CD4-positive, alpha-beta memory T cell (primary cell): Measurements from ENCODE around the gene DGLUCY. TPM values are rescaled to one million over a fixed set of nuclear protein-coding genes. Genes with fewer than 3 reads are reported as not detected.
"Not testable (repeated sequence)": the region's sequence is repeated elsewhere in the genome, so short reads cannot be mapped to it uniquely, and the experiment has no call there.

ENCODE experiments used
- CTCF ChIA-PET: fragments of 350-600 bp; sonication (Branson Sonifier 250); formaldehyde crosslinking; loops from one replicate; lab custom pipeline; 2021; ENCODE audit warnings: inconsistent platforms; ENCODE audit not compliant: partially characterized antibody; lab: Charles Lee
- POLR2A ChIA-PET: fragments of 350-600 bp; sonication (Branson Sonifier 250); formaldehyde crosslinking; loops from one replicate; lab custom pipeline; 2021; ENCODE audit not compliant: partially characterized antibody; lab: Charles Lee
- DNase-seq, 5 donors: peaks; one replicate each; pipeline versions ENCODE4 v3.0.0 to v3.0.0-alpha.2; 2020 to 2022; ENCODE audit warnings: mixed read lengths in 1 of 5
- H3K27ac ChIP-seq: one replicate; pipeline ENCODE4 v1.7.0; 2013; ENCODE audit warnings: low read depth, low read length
- H3K27me3 ChIP-seq: 2 replicates; pipeline ENCODE4 v1.7.0; 2013; ENCODE audit warnings: mild to moderate bottlenecking, low read length, moderate library complexity; ENCODE audit not compliant: insufficient read depth
- H3K36me3 ChIP-seq: 2 replicates; pipeline ENCODE4 v1.7.0; 2013; ENCODE audit warnings: mild to moderate bottlenecking, low read length, moderate library complexity; ENCODE audit not compliant: insufficient read depth
- H3K4me1 ChIP-seq: 2 replicates; pipeline ENCODE4 v1.7.0; 2013; ENCODE audit warnings: mild to moderate bottlenecking, low read length, moderate library complexity; ENCODE audit not compliant: insufficient read depth
- H3K4me3 ChIP-seq, 2 donors: one replicate each; pipeline ENCODE4 v1.7.0; 2013; ENCODE audit warnings: low read length in 2 of 2, mild to moderate bottlenecking in 1 of 2
- H3K9me3 ChIP-seq, 2 donors: one replicate each; pipeline ENCODE4 v1.7.0; 2013; ENCODE audit warnings: low read length in 2 of 2, control low read depth in 1 of 2; ENCODE audit not compliant: control insufficient read depth in 1 of 2
- H3K27ac Mint-ChIP-seq, 7 donors: one replicate each; pipeline ENCODE4 v1.8.0; 2020 to 2021; ENCODE audit warnings: mixed read lengths in 7 of 7, mild to moderate bottlenecking in 6 of 7, inconsistent platforms in 3 of 7, moderate library complexity in 3 of 7
- H3K27me3 Mint-ChIP-seq, 2 donors: one replicate each; pipeline ENCODE4 v1.8.0; 2020 to 2021; ENCODE audit warnings: mixed read lengths in 2 of 2
- H3K36me3 Mint-ChIP-seq, 2 donors: one replicate each; pipeline ENCODE4 v1.8.0; 2020 to 2021; ENCODE audit warnings: mixed read lengths in 2 of 2, inconsistent platforms in 1 of 2, mild to moderate bottlenecking in 1 of 2
- H3K4me1 Mint-ChIP-seq, 4 donors: one replicate each; pipeline ENCODE4 v1.8.0; 2020 to 2021; ENCODE audit warnings: mixed read lengths in 4 of 4, mild to moderate bottlenecking in 1 of 4
- H3K4me3 Mint-ChIP-seq, 8 donors: one replicate each; pipeline ENCODE4 v1.8.0; 2020 to 2021; ENCODE audit warnings: mixed read lengths in 8 of 8, mild to moderate bottlenecking in 7 of 8, moderate library complexity in 6 of 8, inconsistent platforms in 3 of 8
- H3K9me3 Mint-ChIP-seq, 8 donors: one replicate each; pipeline ENCODE4 v1.8.0; 2020 to 2021; ENCODE audit warnings: mixed read lengths in 8 of 8, mild to moderate bottlenecking in 5 of 8, inconsistent platforms in 3 of 8, moderate library complexity in 1 of 8
- intact Hi-C: fragments of 100-400 bp; cut with micrococcal nuclease; formaldehyde crosslinking; loops from one replicate; pipeline ENCODE4 v1.15.1; 2023
- polyA plus RNA-seq, 2 donors: library from polyadenylated mRNA; unstranded; fragments of 300-500 nt; fragmentation: Illumina TruSeq; gene quantifications; one replicate each; pipeline ENCODE4 v1.2.3, GENCODE V29; 2021
- total RNA-seq, 2 experiments: library from RNA; stranded (reverse); gene quantifications; one replicate each; pipeline ENCODE4 v1.2.3, GENCODE V29; 2021

The DGLUCY gene
- total and polyA plus RNA-seq, 4 experiments from 2014 or later: 40.9 to 141 (median 89.0) TPM

GRCh38 chr14:91226360-91226759 lies 112.5 kb downstream of the DGLUCY start:
- H3K27me3 ChIP-seq, H3K4me3 ChIP-seq, H3K27me3 Mint-ChIP-seq, H3K9me3 Mint-ChIP-seq, H3K9me3 ChIP-seq, H3K36me3 ChIP-seq: not testable (repeated sequence)
- ChIA-PET CTCF (interaction anchor here (1.0 to 5.5 kb wide), 4 partner anchors 18 to 61 kb away, joined by 4 to 45 read pairs (median 33); partner anchors contain the start of gene GPR68), POLR2A (interaction anchor here (1.1 to 23.5 kb wide), 6 partner anchors 10 to 49 kb away, joined by 3 to 963 read pairs (median 18); partner anchors contain the start of gene GPR68)
- H3K36me3 Mint-ChIP-seq: peaks cover 25 to 35% of the 10 kb centered on the region in 2 donors
- H3K27ac ChIP-seq: peak overlapping the region; percentile 88
- intact Hi-C loops: loop anchor here (5.0 kb wide), 2 partner anchors 34 to 61 kb away; no protein-coding TSS in a partner anchor
- peaks cover 80 to 100% (median 92%) of the 10 kb centered on the region in 4 donors for H3K4me1 Mint-ChIP-seq
- peak in 1 of 5 donors; percentile 49 for DNase-seq
- peaks cover 89% of the 10 kb centered on the region for H3K4me1 ChIP-seq
- peak overlapping the region; percentile 97 to 100 (median 99) for H3K27ac Mint-ChIP-seq
- peak overlapping the region in 7 of 8 donors; percentile 73 to 97 (median 86) for H3K4me3 Mint-ChIP-seq

DNA sequence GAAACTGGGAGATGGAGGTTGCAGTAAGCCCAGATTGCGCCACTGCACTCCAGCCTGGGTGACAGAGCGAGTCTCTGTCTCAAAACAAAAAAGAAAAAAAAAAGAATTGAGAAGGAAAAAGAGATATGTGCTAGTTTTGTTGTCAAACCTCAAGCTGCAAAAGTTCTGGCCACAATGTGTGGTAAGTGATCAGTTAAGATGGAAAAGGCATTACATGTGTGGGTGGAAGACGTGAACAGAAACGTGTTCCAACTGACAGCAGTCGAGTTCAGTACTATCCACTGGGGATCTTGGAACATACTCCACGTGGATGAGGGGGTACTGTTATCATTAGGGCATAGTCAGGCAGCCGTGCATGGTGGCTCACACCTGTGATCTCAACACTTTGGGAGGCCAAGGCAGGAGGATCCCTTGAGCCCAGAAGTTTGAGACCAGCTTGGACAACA lies 113.3 kb downstream of the DGLUCY start:
- peaks cover 98% of the 10 kb centered on the region for H3K4me1 ChIP-seq
- Mint-ChIP-seq H3K4me1 (peaks cover 82 to 100% (median 93%) of the 10 kb centered on the region in 4 donors), H3K27ac (peak overlapping the region; percentile 97 to 100 (median 99)), H3K4me3 (peak overlapping the region; percentile 8 to 97 (median 86)), H3K9me3 (peaks cover 0 to 10% (median 0%) of the 10 kb centered on the region in 8 donors), H3K27me3 (no peaks in the 10 kb centered on the region), H3K36me3 (peaks cover 23 to 31% of the 10 kb centered on the region in 2 donors)
- peaks cover 4% of the 10 kb centered on the region for H3K36me3 ChIP-seq
- no peaks in the 10 kb centered on the region for H3K9me3 ChIP-seq
- DNase-seq: peak in 4 of 5 donors; percentile 41 to 70 (median 46)
- ChIA-PET CTCF (interaction anchor here (0.8 to 5.5 kb wide), 7 partner anchors 17 to 60 kb away, joined by 3 to 45 read pairs (median 5); partner anchors contain the start of gene GPR68), POLR2A (interaction anchor here (0.9 to 23.5 kb wide), 8 partner anchors 21 to 845 kb away, joined by 3 to 963 read pairs (median 8); partner anchors contain the start of genes DGLUCY, GPR68 and RPS6KA5)
- H3K4me3 ChIP-seq: no peak overlapping the region
- no peaks in the 10 kb centered on the region for H3K27me3 ChIP-seq
- intact Hi-C loops: loop anchor here (5.0 kb wide), 2 partner anchors 35 to 60 kb away; no protein-coding TSS in a partner anchor
- H3K27ac ChIP-seq: peak overlapping the region; percentile 88

DNA sequence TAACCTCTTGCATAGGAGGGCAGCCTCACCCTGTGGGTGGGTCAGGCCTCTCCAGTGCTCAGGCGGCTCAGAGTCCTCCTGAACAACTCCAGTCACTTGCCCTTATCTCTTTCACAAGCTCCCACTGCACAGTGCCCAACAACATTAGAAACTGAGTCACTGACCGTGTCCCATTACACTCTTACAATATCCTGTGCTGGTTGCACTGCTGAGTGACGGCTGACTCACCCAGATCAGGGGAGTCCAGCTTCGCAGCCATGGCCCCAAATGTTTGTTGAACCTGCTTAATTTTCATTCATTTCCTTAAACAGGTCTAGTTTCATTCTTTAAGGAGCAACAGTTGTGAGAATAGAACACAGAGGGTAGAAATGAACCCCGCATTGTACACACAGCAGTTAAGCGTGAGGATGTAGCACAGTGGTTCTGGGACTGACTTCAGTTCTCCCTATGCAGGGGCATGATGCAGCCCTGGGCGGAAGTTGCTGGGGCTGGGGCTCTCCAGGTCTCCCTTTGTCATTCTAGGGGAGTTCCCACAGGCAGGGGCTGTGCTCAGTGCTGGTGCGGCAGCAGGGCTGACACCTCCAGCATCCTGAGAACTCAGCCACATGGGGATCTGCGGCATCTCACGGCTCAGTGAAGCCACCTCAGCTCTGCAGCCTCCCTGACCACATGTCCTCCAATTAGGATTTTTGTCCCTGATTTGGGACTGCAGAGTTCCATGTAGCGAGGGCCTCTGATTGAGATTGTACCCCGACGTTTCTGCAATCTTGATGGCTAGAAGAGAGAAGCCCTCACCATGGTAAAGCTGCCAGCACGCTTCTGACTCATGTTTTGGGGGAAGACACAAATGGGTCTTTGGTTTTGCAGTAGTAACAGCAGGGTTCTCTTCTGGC lies 114.5 kb downstream of the DGLUCY start:
- peaks cover 17 to 28% of the 10 kb centered on the region in 2 donors for H3K36me3 Mint-ChIP-seq
- H3K9me3 ChIP-seq: no peaks in the 10 kb centered on the region

GRCh38 chr14:91229005-91229382 lies 115.1 kb downstream of the DGLUCY start:
- H3K9me3 ChIP-seq: no peaks in the 10 kb centered on the region

More for the DNA sequence above, 114.5 kb downstream of the DGLUCY start:
- Histone ChIP-seq H3K27ac (peak overlapping the region; percentile 88), H3K27me3 (no peaks in the 10 kb centered on the region), H3K4me1 (peaks cover 98% of the 10 kb centered on the region), H3K36me3 (peaks cover 4% of the 10 kb centered on the region), H3K4me3 (peak overlapping the region; percentile 2 to 28)
- peaks cover 0 to 10% (median 0%) of the 10 kb centered on the region in 8 donors for H3K9me3 Mint-ChIP-seq
- peak overlapping the region; percentile 41 to 97 (median 86) for H3K4me3 Mint-ChIP-seq
- intact Hi-C loops: loop anchor here (1.0 to 5.0 kb wide), 6 partner anchors 14 to 59 kb away; no protein-coding TSS in a partner anchor
- ChIA-PET POLR2A (interaction anchor here (0.5 to 23.5 kb wide), 15 partner anchors 8 to 846 kb away, joined by 3 to 963 read pairs (median 5); partner anchors contain the start of genes DGLUCY, GPR68 and RPS6KA5), CTCF (interaction anchor here (0.5 to 5.5 kb wide), 11 partner anchors 16 to 205 kb away, joined by 3 to 45 read pairs (median 5); partner anchors contain the start of gene GPR68)
- DNase-seq: peak; percentile 74 to 96 (median 77)
- H3K4me1 Mint-ChIP-seq: peaks cover 78 to 100% (median 91%) of the 10 kb centered on the region in 4 donors
- H3K27me3 Mint-ChIP-seq: no peaks in the 10 kb centered on the region
- H3K27ac Mint-ChIP-seq: peak overlapping the region; percentile 97 to 100 (median 99)

GRCh38 chr14:91229743-91230200 lies 115.9 kb downstream of the DGLUCY start:
- H3K4me3 Mint-ChIP-seq: peak overlapping the region; percentile 77 to 97 (median 86)

More at GRCh38 chr14:91229005-91229382, 115.1 kb downstream of the DGLUCY start:
- Histone ChIP-seq H3K4me3 (peak overlapping the region; percentile 1 to 26), H3K27ac (peak overlapping the region; percentile 88), H3K36me3 (peaks cover 4% of the 10 kb centered on the region), H3K27me3 (no peaks in the 10 kb centered on the region), H3K4me1 (peaks cover 98% of the 10 kb centered on the region)
- H3K27me3 Mint-ChIP-seq: no peaks in the 10 kb centered on the region
- ChIA-PET CTCF (interaction anchor here (0.5 to 5.5 kb wide), 7 partner anchors 15 to 206 kb away, joined by 3 to 45 read pairs (median 7); partner anchors contain the start of gene GPR68), POLR2A (interaction anchor here (0.5 to 23.5 kb wide), 15 partner anchors 8 to 187 kb away, joined by 3 to 963 read pairs (median 5); partner anchors contain the start of genes DGLUCY, GPR68 and RPS6KA5)
- peaks cover 73 to 96% (median 86%) of the 10 kb centered on the region in 4 donors for H3K4me1 Mint-ChIP-seq
- peaks cover 17 to 26% of the 10 kb centered on the region in 2 donors for H3K36me3 Mint-ChIP-seq
- peak overlapping the region; percentile 97 to 100 (median 99) for H3K27ac Mint-ChIP-seq
- H3K9me3 Mint-ChIP-seq: peaks cover 0 to 10% (median 0%) of the 10 kb centered on the region in 8 donors
- H3K4me3 Mint-ChIP-seq: peak overlapping the region; percentile 41 to 97 (median 86)
- DNase-seq: no peak
- intact Hi-C loops: loop anchor here (1.0 to 5.0 kb wide), 6 partner anchors 14 to 58 kb away; no protein-coding TSS in a partner anchor

More at GRCh38 chr14:91229743-91230200, 115.9 kb downstream of the DGLUCY start:
- H3K4me3 ChIP-seq: peak overlapping the region; percentile 1 to 26
- intact Hi-C loops: loop anchor here (1.0 to 5.0 kb wide), 6 partner anchors 13 to 58 kb away; no protein-coding TSS in a partner anchor
- H3K27me3 Mint-ChIP-seq: no peaks in the 10 kb centered on the region
- H3K27ac ChIP-seq: peak overlapping the region; percentile 88
- H3K9me3 Mint-ChIP-seq: peaks cover 0 to 10% (median 0%) of the 10 kb centered on the region in 8 donors
- POLR2A ChIA-PET: interaction anchor here (0.6 to 23.5 kb wide), 10 partner anchors 9 to 207 kb away, joined by 3 to 963 read pairs (median 4); partner anchors contain the start of genes GPR68 and RPS6KA5
- H3K27me3 ChIP-seq: no peaks in the 10 kb centered on the region
- no peaks in the 10 kb centered on the region for H3K9me3 ChIP-seq
- peaks cover 21 to 32% of the 10 kb centered on the region in 2 donors for H3K36me3 Mint-ChIP-seq
- CTCF ChIA-PET: interaction anchor here (1.0 to 5.5 kb wide), 5 partner anchors 14 to 59 kb away, joined by 3 to 45 read pairs (median 28); partner anchors contain the start of gene GPR68
- H3K36me3 ChIP-seq: peaks cover 6% of the 10 kb centered on the region
- H3K4me1 ChIP-seq: peaks cover 96% of the 10 kb centered on the region
- DNase-seq: peak; percentile 82 to 88 (median 86)
- peak overlapping the region; percentile 95 to 100 (median 99) for H3K27ac Mint-ChIP-seq
- peaks cover 72 to 96% (median 87%) of the 10 kb centered on the region in 4 donors for H3K4me1 Mint-ChIP-seq
